Measurements from ENCODE around the gene HADHB. TPM values are rescaled to one million over a fixed set of nuclear protein-coding genes. Genes with fewer than 3 reads are reported as not detected.

Gene HADHB
- total and polyA plus RNA-seq, 10 of the 15 experiments (the other 5 are each of a cell fraction or from before 2014, with no cell fraction given): 53.7 to 145 (median 85.5) TPM

- in situ Hi-C loops (cut with MboI): no loop called here
Measured at GRCh38 chr2:26230806-26231205, 13.9 kb upstream of the HADHB start.

More at GRCh38 chr2:26230806-26231205, 13.9 kb upstream of the HADHB start:
- CTCF ChIA-PET: interaction anchor here (1.6 kb wide), 1 partner anchor 85 kb away, joined by 3 read pairs; no protein-coding TSS in a partner anchor
- 100% methylated on average over 2 of the region's 2 CpGs for WGBS (ENCODE audit: insufficient coverage, insufficient replicate concordance, low lambda C conversion rate, missing lambda C conversion rate)
- ATAC-seq: no peak
- no peaks in the 10 kb centered on the region for H4K20me1 ChIP-seq (ENCODE audit: control insufficient read depth, insufficient read depth)
- H2AFZ ChIP-seq (ENCODE audit: control insufficient read depth, low read depth, low read length): no peak overlapping the region
- H3K4me1 ChIP-seq (ENCODE audit: control insufficient read depth, insufficient read depth, low read length): no peaks in the 10 kb centered on the region
- no peak for FAIRE-seq
- SMC1A ChIA-PET (ENCODE audit: uncharacterized antibody, unreplicated experiment): interaction anchor here (1.2 to 1.3 kb wide), 2 partner anchors 12 to 16 kb away, joined by 5 read pairs; no protein-coding TSS in a partner anchor
- H3K36me3 ChIP-seq (ENCODE audit: control insufficient read depth in 2 of 2, insufficient read depth in 2 of 2, low read length in 1 of 2): peaks cover 5 to 28% of the 10 kb centered on the region in 2 experiments
- H3K27ac ChIP-seq (ENCODE audit: control insufficient read depth, insufficient read depth): no peak overlapping the region
- no peak overlapping the region for H3K4me2 ChIP-seq (ENCODE audit: control insufficient read depth, insufficient read depth)
- H3K79me2 ChIP-seq (ENCODE audit: control insufficient read depth, insufficient read depth, low read length): no peaks in the 10 kb centered on the region
- BruUV-seq (replicated peaks): no TSS peak
- H3K27me3 ChIP-seq (replicated peaks in 1 of 2; ENCODE audit: control insufficient read depth in 2 of 2, insufficient read depth in 2 of 2, low read length in 1 of 2): no peaks in the 10 kb centered on the region
- POLR2A ChIA-PET: no interaction called here
- TF ChIP-seq BMI1 (IDR thresholded peaks at IDR 0.05; ENCODE audit: borderline replicate concordance) (no peak), ZNF217 (IDR thresholded peaks at IDR 0.05) (no peak), CBX5 (IDR thresholded peaks at IDR 0.05; ENCODE audit: low read depth) (no peak), RAD51 (IDR thresholded peaks at IDR 0.05) (no peak), ATF2 (IDR thresholded peaks at IDR 0.05; ENCODE audit: low read length) (no peak), E2F4 (IDR thresholded peaks at IDR 0.05; ENCODE audit: low read depth, low read length) (no peak), SUZ12 (IDR thresholded peaks at IDR 0.05; ENCODE audit: unreplicated experiment) (no peak), RFX5 (IDR thresholded peaks at IDR 0.05; ENCODE audit: low read depth, low read length) (no peak)
- RAD21 ChIA-PET (ENCODE audit: unreplicated experiment): no interaction called here
- no peak overlapping the region for H3K9ac ChIP-seq (ENCODE audit: control insufficient read depth, insufficient read depth, low read length)
- peaks cover 2% of the 10 kb centered on the region; the same call in 2 of the 3 replicates for H3K9me3 ChIP-seq (replicated peaks; ENCODE audit: control insufficient read depth, insufficient read depth, low read length)
- no peak overlapping the region for H3K4me3 ChIP-seq
- intact Hi-C loops (cut with micrococcal nuclease; ENCODE audit: unreplicated experiment): no loop called here
- no peak for DNase-seq (ENCODE audit: low read depth, low spot score)
